Ishikawa (cell line): ENCODE measurements around the gene UNC5C.

Experiments used
- EP300 ChIP-seq: IDR thresholded peaks from 2 replicates; pipeline ENCODE4 v1.6.1; 2012; ENCODE audit warnings: borderline replicate concordance
- RAD21 ChIP-seq: IDR thresholded peaks from 2 replicates; pipeline ENCODE4 v1.6.1; 2012; ENCODE audit warnings: low read depth

- TF ChIP-seq EP300 (no peak), RAD21 (no peak)
Observed at GRCh38 chr4:95528388-95528948, 20.3 kb downstream of the UNC5C start.
